HG02678 (cell line): ENCODE results near the gene PPP2R5E.

Experiments used
- ATAC-seq: cut with Tn5 transposase; IDR thresholded peaks from one replicate; pipeline ENCODE4 v1.9.1; 2021; ENCODE audit warnings: mild to moderate bottlenecking, moderate library complexity; ENCODE audit not compliant: unreplicated experiment

Gene PPP2R5E

DNA sequence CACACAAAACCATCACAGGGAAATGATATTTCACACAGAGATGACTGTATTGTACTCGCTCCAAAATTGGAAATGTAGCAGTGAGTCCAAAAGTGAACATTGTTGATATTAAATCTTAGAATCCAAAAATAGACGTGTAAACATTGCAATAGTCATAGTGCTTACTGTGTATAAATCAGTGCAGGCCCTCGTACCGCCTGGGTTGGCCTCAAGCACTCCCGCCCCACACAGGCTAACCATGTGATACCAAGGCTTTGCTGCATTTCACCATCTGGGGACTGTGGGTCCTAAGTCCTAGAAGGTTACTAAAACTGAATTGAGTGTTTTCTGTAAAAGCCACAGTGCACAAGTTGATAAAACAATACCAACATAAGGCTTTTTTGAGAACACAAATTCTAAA is 107.3 kb downstream of the PPP2R5E start:
- no peak for ATAC-seq

DNA sequence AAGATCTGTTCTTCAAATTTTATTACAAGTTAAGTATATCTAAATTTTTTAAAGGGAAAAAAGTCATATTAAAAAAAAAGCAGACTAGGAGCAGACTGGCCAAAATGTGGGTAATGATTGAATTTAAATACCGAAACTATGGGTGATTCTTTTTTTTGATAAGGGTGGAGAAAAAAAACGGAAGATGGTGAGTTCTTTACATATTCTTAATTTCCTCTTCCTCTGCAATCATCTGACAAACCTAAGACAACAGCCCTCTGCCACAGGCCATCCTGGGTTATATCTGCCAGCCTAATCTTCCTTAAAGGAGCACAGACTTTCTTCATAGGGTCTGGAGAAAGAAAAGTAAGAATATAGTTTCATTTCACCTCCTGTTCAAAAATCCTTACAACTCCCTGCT is 108.0 kb downstream of the PPP2R5E start:
- no peak for ATAC-seq

DNA sequence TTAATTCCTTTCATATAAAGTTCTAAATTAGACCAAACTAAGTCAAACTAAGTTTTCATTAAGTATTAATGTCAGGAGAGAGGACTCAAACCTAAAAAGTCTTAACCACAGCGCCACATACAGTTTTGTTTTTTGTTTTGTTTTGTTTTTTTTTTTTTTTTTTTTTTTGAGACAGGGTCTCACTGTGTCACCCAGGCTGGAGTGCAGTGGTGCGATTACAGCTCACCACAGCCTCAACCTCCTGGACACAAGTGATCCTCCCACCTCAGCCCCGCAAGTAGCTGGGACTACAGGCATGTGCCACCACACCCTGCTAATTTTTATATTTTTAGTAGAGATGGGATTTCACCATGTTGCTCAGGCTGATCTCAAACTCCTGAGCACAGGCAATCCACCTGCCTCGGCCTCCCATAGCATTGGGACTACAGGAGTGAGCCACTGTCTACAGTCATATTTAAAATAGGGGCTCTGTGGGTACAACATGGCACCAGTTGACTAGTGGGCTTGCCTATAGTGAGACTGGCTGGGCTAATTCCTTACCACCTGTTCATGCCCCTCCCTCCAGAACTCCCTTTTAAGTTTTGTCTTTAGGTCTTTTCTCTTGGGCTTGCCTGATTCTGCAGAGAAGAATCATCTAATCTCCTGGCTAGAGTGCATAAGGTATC is 110.2 kb downstream of the PPP2R5E start:
- ATAC-seq = no peak

DNA sequence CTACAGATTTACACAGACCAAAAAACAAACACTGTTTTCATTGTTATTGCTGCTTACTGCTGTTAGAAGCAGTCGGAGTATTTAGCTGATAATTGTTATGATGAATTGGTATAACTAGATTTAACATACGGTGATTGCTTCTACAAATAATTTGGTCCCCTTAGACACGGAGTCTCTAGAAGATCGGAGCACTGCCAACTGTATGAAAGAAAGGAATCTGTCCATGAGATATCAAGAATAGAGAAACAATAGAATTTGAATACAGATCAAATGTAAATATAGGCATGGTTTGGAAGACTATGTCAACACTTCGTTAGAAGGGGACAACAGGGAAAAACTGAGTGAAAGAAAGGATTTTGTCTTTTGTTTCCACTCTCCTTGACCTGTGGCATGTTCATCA is 110.9 kb downstream of the PPP2R5E start:
- no peak for ATAC-seq

DNA sequence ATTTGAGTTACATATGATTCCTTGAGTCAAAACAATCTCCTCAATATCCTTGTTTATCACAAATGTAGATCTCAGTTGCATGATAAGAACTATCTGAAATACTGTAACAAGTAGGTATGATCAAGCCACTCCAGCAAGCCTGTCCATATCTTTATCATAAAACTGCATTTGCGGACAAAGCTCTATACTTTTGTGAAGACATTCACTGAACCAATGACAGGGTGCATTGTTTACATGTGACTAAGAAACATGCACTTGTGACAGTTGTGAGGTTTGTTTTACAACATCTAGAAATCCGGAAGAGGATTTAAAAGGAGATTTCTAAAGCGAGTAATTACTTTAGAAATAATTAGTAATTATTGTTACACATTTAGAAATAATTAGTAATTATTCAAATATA is 111.7 kb downstream of the PPP2R5E start:
- ATAC-seq = no peak

DNA sequence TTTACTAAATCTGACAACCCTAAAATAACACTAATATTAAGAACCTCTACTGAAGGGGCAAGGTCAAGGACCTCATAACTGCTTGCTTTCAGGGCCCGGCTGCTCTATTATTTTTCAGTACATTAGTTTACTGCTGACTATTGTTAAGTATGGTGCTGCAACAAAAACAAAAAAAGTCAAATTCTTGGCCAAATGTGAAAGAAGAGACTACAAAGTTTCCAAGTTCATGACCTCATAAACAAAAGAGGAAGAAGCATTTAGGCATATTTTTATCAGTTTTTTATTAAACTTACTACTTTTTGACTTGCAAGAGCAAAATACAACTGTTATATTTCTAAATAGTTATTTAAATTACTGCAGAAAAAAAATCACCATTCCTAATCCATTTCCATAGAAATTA is 114.7 kb downstream of the PPP2R5E start:
- ATAC-seq = no peak

DNA sequence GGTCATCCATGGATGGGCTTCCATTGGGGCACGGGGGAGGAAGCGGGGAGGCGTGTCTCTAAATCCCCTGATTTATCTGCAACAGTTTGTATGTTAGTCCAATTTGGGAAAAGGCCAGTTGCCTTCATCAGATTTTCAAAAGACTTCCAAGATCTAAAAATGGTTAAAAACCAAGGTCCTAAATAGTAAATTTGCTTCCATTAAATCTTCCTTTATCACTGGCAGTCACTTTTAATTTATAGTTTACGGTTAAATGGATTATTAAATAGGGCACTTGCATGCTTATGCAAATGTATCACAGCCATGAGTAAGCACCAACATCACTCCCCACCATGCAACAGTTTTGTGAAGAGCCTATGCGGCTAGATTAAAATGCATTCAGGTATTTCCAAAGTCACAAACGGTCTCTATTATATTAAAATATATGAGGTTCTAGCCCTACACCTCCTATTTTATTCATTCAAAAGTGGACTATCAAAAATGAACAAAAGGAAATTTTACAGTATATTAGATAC is 116.3 kb downstream of the PPP2R5E start:
- ATAC-seq = no peak

DNA sequence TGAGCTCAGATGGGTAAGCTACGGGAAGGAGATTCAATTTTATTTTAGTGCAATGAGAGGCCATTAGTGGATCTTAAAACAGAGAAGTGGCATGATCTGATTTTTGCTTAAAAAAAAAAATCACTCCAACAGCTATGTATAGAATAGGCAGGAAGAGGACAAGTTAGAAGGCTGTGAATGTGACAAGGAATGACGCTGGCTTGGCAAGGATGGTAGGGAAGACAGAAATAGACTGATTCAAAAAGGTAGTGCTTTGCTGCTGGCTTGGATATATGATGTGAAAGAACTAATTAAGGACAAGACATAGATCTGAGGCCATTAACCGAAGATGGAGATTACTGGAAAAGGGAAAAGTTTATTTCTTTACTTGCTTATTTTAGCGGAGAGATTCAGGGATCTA is 119.3 kb downstream of the PPP2R5E start:
- ATAC-seq = no peak

DNA sequence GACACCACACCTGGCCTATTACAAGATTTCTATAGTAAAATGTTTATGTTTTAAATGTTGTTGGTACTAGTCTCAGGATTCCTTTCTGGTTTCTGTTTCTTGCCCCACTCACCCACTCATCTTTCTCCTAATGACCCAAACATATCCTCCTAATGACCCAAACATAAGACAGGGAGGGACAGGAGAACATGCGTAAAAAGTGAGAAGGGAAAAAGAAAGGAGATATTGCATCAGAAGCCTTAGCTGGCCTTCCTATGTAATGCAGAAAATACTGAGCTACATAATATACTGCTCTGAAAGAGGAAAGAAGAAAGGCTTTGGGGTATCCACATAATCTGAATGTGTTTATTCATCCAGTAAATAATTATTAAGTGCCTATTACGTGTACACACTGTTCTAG is 119.8 kb downstream of the PPP2R5E start:
- no peak for ATAC-seq

DNA sequence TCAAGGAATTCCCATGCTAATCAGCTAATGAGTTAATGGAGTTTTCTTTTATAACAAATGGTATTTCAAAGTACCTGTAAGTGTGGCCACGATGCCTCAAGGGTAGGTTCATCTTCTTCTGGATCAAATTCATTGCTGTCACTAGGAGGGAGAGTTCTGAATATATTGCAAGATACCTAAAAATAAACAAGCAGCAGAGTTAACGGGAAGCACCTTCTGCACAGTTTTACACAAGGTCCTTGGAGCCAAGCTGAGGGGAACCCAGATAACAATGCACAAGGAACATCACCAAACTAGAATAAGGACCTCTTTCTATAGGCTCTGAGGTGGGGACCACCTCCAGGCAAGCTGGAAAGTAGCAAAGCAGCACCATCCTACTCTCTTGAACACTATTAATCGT is 121.3 kb downstream of the PPP2R5E start:
- ATAC-seq = no peak

DNA sequence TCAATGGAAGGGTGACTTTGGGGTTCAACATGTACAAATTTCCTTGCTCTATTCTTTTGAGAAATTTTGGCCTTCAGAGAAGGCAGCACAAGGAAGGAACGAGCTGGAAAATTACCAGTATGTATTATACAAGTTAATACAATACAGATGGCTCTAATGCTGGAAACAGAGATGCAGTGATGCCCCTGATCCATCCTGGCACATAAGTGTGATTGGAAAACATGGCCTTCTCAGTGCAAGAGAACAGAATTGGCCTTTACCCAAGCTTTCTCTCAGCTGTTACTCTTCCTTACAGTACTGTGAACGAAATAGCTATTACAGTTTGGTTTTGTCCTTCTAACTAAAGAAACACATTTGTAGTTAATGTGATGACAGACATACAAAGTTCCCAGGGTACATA is 122.0 kb downstream of the PPP2R5E start:
- no peak for ATAC-seq

DNA sequence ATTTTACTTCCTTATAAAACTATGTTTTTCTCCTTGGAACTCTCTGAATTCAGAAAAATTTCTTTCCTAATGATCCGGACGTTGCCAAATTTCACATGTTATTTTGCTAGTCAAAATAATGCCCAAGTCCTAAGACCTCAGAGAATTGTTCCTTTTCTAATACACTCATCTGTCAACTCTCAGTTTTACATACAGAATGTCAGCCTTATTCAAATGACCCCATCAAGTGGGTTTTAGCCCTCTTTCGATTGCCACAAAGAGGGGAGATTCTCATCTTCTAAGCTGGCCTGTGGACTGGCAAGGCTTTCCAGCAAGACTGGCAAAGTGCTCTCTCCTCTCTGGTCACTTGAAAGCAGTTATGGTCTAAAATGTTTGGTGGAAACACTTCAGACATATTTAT is 125.2 kb downstream of the PPP2R5E start:
- no peak for ATAC-seq

DNA sequence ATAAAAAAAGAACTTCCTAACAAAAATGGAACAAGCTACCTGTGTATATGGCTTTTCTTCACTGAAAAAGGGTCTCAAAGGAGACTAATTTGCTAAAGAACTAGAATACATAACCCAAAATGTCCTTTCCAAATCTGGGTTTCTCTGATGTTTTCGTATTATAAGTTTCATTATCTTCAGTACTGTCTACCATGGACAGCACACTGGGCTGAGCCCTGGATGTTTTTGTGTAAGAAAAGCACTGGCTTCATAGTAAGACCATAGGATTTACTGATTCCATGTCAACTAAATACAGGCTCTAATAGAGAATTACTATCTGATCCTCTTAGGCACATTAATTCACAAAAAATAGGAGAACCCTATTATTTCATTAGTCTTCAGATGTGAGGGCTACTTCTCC is 130.2 kb downstream of the PPP2R5E start:
- ATAC-seq = no peak

DNA sequence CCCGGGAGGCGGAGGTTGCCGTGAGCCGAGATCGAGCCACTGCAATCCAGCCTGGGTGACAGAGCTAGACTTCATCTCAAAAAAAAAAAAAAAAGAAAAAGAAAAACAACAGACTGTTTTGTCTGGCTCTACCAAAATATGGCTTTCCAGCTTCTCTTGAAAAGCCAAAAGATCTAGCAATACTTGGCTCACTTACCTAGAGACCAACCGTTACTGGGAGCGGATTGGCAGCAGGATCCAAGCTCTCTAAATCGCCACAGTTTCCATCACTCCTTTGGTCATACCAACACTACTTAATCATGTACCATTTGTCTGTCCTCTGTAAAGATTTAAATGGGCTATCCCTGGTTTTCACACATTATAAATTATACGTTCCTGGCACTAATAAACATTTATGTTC is 136.8 kb downstream of the PPP2R5E start:
- ATAC-seq = no peak

DNA sequence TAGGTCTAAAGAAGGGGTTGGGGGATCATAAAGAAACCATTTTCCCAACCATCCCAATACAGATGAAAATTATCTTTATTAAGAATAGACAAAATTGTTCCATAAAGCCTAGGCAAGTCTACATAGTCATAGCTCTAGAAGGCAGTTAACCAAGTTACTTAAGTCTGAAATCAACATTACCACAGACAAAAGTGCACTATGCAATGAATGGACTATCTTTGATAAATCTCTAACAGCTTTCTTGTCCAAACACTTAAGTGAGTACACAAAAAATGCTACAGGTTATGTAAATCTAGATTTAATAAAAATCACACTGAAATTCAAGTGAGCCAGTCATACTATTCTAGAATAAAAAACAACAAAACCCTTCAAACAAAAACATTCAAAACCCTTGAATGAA is 137.5 kb downstream of the PPP2R5E start:
- no peak for ATAC-seq

DNA sequence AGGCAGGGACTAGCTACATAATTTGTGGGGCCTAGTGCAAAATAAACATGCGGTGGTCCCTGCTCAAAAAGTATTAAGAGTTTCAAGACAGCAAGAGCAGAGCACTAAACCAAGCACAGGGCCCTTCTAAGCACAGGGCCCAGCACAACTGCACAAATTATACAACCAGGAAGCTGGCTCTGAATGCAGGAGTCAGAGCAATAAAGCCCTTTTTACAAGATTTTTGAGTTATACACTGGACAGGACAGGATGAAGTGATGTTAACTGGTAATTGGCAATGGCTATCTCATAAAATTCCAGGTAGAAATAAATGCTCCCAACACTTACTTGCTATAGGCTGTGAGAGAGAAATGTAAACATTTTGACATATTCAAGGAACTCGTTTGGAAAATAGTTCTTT is 138.3 kb downstream of the PPP2R5E start:
- no peak for ATAC-seq

DNA sequence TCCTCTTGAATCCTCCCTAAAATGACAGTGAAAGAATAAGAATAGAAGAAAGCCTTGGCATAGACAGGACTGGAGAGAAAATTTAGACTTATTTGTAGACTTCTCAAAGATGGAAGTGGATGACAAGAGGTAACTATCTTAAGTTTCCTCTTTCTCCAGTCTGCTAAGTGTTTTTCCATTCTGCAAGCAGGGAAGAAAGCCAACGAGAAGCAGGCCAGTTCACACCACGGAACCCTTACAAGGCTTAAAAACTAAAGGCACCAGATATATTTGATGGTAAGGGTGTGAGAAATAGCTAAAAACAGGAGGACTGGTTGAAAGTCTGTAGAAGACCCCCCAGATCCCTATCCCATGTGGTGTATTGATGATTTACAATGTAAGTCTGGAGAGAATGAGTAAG is 141.5 kb downstream of the PPP2R5E start:
- no peak for ATAC-seq

DNA sequence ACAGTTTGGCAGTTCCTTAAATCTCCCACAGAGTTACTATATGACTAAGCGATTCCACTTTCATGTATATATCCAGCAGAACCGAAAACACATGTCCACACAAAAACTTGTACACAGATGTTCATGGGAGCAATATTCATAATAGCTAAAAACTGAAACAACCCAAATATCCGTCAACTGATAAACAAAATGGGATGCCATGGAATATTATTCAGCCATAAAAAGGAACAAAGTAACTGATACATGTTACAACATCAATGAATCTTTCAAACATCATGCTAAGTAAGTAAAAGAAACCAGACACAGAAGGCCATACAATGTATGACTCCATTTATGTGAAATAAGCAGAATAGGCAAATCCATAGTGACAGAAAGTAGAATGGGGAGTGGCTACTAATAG is 144.2 kb downstream of the PPP2R5E start:
- no peak for ATAC-seq

DNA sequence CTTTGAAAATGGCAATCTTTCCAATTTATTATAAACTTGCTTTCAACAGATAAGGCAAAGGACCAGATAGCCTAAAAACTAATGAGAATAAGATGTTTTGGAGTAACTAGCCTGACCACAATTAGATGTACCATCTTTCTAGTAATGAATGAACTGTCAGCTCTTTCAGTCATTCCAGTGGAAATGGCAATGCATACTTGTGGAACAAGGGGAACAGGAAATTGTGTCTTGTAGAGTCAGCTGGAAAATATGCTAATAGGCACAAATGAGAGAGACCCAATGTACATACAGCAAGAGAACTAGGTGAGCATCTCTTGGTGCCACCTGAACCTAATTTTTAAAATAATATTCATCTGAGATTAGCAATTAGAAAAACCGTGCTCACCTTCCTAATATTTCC is 148.3 kb downstream of the PPP2R5E start:
- no peak for ATAC-seq

DNA sequence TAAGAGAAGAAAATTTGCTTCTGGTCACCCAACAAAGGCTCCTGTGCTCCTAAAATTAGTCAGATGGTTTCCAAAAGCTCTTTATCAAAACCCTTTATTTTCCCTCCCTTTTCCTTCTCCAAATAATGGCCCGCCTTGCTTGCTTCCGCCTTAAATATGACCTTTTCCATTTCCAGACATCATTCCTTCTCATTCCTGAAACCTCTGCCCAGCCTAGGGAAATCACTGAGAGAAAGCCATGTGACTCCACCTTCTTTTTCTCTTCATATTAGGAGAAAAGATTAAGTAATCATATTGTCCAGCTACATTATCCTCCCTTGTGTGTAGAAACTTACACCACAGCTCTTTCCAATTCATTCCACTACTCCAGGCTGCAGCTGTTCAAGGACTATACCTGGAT is 148.7 kb downstream of the PPP2R5E start:
- ATAC-seq = no peak

DNA sequence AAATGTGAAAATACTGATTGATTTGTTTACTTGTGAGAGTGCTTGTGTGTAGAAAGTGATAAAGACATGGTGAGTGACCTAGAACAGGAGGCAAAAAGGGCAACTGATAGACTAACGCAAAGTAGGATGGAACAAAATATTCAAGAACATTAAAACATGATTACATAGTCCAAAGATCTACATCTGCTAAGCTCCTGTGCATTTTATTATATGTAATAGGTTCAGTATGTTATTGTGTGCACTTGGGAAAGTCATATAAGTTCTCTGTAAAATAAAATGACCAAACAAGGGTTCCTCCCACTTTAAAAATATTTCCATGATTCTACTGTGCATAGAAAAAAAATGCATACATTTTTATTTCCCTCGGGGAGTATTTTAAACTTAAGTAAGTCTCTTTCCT is 150.2 kb downstream of the PPP2R5E start:
- no peak for ATAC-seq

DNA sequence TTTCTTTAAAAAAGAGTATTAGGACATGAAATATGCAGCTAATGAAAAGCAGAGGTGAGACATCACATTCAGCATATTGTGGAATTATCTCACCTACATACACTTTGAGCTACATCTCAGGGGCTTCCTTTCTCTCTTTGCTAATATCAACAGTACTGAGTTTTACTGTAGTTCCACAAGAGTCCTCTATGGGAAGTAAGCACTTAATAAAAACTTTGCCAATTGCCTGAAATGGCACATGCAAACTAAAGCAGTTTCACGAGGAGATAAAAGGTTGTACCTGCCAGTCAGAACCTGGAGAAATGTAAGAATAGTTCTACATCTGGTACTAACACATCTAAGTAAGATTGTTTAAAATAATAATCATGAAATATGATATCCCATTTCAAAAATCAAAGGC is 150.9 kb downstream of the PPP2R5E start:
- ATAC-seq = no peak

DNA sequence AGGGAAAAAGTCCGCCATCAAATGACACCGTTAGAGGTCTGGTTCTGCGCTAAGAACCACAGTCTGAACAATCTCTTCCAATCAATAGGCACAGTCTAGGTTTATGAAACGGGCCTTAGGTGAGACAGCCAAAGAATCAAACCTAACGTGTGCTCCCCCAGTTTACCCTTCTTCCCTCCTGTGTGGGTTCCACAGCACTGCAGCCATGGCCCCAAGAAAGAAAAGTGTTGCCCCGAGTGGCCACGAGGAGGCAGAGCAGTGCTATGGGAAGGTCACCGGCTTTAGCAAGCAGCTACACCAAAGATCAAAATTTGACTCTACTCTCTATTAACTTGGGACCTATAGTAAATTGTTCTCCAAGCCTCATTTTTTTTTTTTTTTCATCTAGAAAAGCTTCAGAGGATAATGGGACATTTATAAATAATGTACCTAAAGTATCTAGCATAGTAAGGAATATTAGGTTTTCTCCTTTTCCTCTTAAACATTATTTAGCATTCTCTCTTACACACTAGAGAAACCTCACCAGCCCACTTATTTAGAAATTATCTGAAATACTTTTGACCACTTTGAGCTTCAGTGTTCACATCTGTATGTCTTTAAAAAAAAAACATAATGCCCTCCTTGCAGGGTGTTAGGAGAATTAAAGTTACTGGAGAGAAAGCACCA is 154.3 kb downstream of the PPP2R5E start:
- peak; percentile 86 for ATAC-seq
